Measurements from ENCODE around the gene PARVA.

- TF ChIP-seq CTCF (IDR thresholded peaks at IDR 0.05) (no peak), POLR2A (IDR thresholded peaks at IDR 0.05) (no peak), EP300 (IDR thresholded peaks at IDR 0.05) (no peak)
Observed at GRCh38 chr11:12531020-12531419, 153.6 kb downstream of the PARVA start.

Measured in sigmoid colon (tissue), 4 donors.